Thyroid gland (tissue), 4 donors: ENCODE results near the gene CENPVL3. TPM values are rescaled to one million over a fixed set of nuclear protein-coding genes. Genes with fewer than 3 reads are reported as not detected.
"Not testable (repeated sequence)": the region's sequence is repeated elsewhere in the genome, so short reads cannot be mapped to it uniquely, and the experiment has no call there.

Experiments used
- DNase-seq, 2 donors: peaks; one replicate each; pipeline ENCODE4 v3.0.0-alpha.2; 2019
- H3K27ac ChIP-seq, 3 donors: fragments of 200-600 bp; sonication (generic); 1 replicate in 2 of 3; 2 replicates in 1 of 3; pipeline ENCODE4 v1.5.1; 2016 to 2019; ENCODE audit warnings: mild to moderate bottlenecking in 1 of 3, moderate library complexity in 1 of 3
- H3K27me3 ChIP-seq: fragments of 200-600 bp; sonication (generic); one replicate; pipeline ENCODE4 v1.5.1; 2019
- H3K36me3 ChIP-seq, 2 donors: fragments of 200-600 bp; sonication (generic); one replicate each; pipeline ENCODE4 v1.5.1; 2016 to 2019
- H3K4me1 ChIP-seq, 2 donors: fragments of 200-600 bp; sonication (generic); one replicate each; pipeline ENCODE4 v1.5.1; 2017 to 2019
- H3K4me3 ChIP-seq, 3 donors: fragments of 200-600 bp; sonication (generic); replicated peaks in 1 of 3; 1 replicate in 2 of 3; 2 replicates in 1 of 3; pipeline ENCODE4 v1.5.1; 2016; ENCODE audit warnings: mild to moderate bottlenecking in 1 of 3
- H3K9me3 ChIP-seq: fragments of 200-600 bp; sonication (generic); one replicate; pipeline ENCODE4 v1.5.1; 2017
- POLR2A ChIP-seq, 2 donors: fragments of 450-650 bp; IDR thresholded peaks; one replicate each; pipeline ENCODE4 v1.6.1; 2017; ENCODE audit warnings: antibody characterized with exemption in 2 of 2, mild to moderate bottlenecking in 2 of 2, moderate library complexity in 1 of 2
- WGBS, 2 donors: methylation state at CpG; one replicate each; pipeline ENCODE4 v1.1.5; 2017; 5-methylcytosine and 5-hydroxymethylcytosine counted together
- intact Hi-C: fragments of 100-400 bp; cut with DNase I; formaldehyde crosslinking; loops from one replicate; pipeline ENCODE4 v1.15.1; 2023
- total RNA-seq, 4 donors: library from RNA; depleted of rRNA; stranded (reverse); fragments of >200 nt; gene quantifications; one replicate each; pipeline ENCODE4 v1.2.3, GENCODE V29; 2016
- TF ChIP-seq, protein P1 (sequence below), 6 experiments: fragments of 200-600 bp in 3 of 6; fragments of 450-650 bp in 3 of 6; sonication (generic) in 3 of 6; IDR thresholded peaks; one replicate each; pipeline ENCODE4 v1.5.1; 2016 to 2019; ENCODE audit warnings: antibody characterized with exemption in 6 of 6, mild to moderate bottlenecking in 2 of 6, inconsistent platforms in 1 of 6, moderate library complexity in 1 of 6

Gene CENPVL3
- total RNA-seq, result not detected

DNA sequence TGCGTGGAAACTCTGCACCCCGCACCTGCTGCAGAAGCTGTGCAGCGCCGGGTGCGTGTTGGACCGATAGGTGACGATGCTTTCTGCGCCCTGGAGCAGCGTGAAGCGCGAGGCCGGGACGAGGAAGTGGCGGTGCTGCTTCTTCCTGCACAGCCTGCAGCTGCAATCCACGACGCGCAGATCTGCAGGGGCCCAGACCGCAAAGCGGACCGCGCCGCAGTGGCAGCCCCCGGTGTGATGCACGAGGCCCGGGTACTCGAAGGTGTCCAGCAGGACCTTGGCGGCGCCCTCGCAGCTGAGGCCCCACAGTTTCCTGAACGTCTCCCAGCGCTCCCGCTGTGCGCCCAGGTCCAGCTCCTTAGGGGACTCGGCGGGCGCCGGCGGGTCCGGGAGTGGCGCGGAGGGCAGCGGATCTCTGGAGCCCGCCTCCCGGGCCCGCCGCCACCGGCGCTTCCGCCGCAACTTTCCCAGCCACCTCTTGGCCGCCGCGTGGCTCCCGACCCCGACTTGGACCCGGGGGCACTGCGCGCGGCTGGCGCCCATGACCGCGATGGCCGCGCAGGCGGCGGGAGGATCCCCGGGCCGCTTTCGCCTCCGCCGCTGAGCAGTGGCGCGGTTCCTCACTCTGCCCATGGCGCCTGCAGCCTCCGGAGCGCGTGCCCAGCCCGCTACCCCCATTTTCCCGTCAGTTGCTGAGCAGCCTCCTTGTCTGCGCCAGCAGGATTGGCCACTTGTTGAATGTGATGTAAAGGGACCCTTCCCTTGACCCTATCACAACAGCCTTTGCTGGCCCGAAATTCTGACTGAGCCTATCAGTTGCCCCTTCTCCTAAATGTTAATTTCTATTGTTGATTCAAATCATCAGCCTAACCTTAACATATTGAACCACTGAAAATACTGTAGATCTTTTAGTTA lies at the start of gene CENPVL3:
CENPVL3 (minus strand) TSS at position 672 of the 915 bp plus-strand sequence; CDS start at position 633, 39 bp downstream.
- intact Hi-C loops, H3K36me3 ChIP-seq, H3K4me3 ChIP-seq, H3K27ac ChIP-seq, H3K4me1 ChIP-seq, H3K9me3 ChIP-seq, DNase-seq, H3K27me3 ChIP-seq: not testable (repeated sequence)
- 0 to 11% methylated on average over 1 to 7 of the region's 81 CpGs for WGBS, 2 donors

DNA sequence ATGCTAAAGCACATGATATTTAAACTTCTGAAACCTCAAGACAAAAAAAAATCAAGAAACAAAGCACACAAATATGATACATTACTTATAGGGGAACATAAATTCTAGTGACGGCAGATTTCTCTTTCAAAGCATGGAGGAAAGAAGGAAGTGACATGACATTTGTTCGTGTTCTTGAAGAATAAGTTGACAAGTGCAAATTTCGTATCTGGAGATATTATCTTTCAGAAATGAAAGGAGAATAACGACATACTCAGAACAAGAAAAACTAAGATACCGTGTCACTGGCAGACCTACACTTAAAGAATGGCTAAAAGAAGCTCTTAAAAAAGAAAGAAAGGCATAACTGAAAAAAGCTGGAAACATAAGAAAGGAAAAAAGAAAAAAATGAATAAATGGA lies 47.3 kb upstream of the CENPVL3 start:
- TF ChIP-seq, protein P1, sequence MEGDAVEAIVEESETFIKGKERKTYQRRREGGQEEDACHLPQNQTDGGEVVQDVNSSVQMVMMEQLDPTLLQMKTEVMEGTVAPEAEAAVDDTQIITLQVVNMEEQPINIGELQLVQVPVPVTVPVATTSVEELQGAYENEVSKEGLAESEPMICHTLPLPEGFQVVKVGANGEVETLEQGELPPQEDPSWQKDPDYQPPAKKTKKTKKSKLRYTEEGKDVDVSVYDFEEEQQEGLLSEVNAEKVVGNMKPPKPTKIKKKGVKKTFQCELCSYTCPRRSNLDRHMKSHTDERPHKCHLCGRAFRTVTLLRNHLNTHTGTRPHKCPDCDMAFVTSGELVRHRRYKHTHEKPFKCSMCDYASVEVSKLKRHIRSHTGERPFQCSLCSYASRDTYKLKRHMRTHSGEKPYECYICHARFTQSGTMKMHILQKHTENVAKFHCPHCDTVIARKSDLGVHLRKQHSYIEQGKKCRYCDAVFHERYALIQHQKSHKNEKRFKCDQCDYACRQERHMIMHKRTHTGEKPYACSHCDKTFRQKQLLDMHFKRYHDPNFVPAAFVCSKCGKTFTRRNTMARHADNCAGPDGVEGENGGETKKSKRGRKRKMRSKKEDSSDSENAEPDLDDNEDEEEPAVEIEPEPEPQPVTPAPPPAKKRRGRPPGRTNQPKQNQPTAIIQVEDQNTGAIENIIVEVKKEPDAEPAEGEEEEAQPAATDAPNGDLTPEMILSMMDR (IDR thresholded peaks at IDR 0.05), result no peak
- TF ChIP-seq POLR2A (IDR thresholded peaks at IDR 0.05), result no peak
- H3K27ac ChIP-seq, result no peak overlapping the region
- no peak overlapping the region for H3K4me3 ChIP-seq
- DNase-seq, result no peak
- no peaks in the 10 kb centered on the region for H3K9me3 ChIP-seq
- intact Hi-C loops, result no loop called here
- no peaks in the 10 kb centered on the region for H3K27me3 ChIP-seq
- H3K36me3 ChIP-seq, result no peaks in the 10 kb centered on the region
- no peaks in the 10 kb centered on the region for H3K4me1 ChIP-seq
- 40 to 56% methylated on average over 5 of the region's 5 CpGs for WGBS, 2 donors

DNA sequence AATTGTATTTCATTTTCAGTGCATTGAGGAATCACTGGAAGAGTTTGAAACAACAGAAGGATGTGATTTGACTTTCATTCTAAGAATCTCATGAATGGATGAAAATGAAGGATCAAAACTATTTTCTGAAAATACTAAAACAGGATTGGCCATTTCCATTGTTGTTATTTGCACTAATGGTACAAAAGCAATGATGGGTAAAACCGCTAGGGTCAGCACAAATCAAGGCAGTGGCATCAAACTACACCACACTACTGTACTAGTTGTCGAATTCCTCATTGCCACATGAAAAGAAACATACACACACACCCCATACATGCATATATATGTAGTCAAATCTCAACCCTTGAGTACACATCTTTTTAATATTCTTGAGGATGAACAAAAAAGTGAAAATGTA lies 24.7 kb upstream of the CENPVL3 start:
- Histone ChIP-seq H3K36me3 (no peaks in the 10 kb centered on the region), H3K9me3 (no peaks in the 10 kb centered on the region), H3K4me1 (no peaks in the 10 kb centered on the region), H3K4me3 (no peak overlapping the region), H3K27ac (no peak overlapping the region), H3K27me3 (peaks cover 2% of the 10 kb centered on the region)
- WGBS, 2 donors, result 74 to 88% methylated on average over 2 of the region's 2 CpGs
- TF ChIP-seq, protein P1 (IDR thresholded peaks at IDR 0.05), result no peak
- no peak for TF ChIP-seq POLR2A (IDR thresholded peaks at IDR 0.05)
- no peak for DNase-seq
- intact Hi-C loops, result no loop called here

DNA sequence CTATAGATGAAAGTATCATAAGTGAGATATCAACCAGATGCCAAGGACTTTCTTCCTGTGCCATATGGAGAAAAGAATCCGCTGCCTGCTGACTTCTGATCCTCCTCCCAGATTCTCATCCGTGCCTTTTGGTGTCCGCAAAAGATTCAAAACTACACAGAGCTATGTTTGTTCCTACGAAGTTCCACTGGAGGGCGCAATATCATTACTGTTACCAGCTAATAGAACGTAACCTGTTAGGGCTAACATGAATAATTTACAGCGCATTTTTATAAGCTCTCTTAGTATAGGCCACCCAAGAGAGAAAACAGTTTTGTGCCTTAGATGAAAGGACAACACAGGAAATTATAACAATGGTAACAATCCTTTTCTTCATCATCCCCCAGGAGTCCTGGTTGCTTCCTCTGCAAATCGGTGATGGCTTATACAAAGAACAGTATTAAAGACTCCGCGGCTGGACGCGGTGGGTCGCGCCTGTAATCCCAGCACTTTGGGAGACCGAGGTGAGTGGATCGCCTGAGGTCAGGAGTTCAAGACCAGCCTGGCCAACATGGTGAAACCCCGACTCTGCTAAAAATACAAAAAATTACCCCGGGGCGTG lies 22.8 kb upstream of the CENPVL3 start:
- Histone ChIP-seq H3K4me1 (no peaks in the 10 kb centered on the region), H3K4me3 (no peak overlapping the region), H3K9me3 (no peaks in the 10 kb centered on the region), H3K36me3 (no peaks in the 10 kb centered on the region), H3K27ac (no peak overlapping the region), H3K27me3 (peaks cover 2% of the 10 kb centered on the region)
- DNase-seq, result no peak
- intact Hi-C loops, result no loop called here
- WGBS, 2 donors, result 28 to 33% methylated on average over 19 of the region's 19 CpGs
- TF ChIP-seq, protein P1 (IDR thresholded peaks at IDR 0.05), result peak in 1 of 6 experiments; percentile 11
- no peak for TF ChIP-seq POLR2A (IDR thresholded peaks at IDR 0.05)

DNA sequence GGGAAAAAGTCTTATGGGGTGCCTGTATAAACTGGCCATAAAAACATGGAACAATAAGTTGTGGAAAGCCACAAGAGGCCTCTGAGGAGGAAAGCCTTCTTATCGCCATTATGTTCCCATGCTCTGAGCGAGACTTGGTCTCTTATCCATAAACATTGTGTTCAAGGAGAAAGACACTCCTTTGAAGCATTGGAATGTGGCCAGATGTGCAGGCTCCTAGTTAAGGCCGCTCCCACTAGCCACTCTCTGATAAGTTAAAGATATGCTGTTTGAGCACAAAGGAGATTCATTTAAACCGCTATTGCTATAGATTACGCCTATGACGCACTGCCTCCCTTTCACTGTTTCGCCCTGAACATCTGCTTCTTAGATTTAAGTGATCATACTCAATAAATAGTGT lies 17.8 kb upstream of the CENPVL3 start:
- H3K27me3 ChIP-seq, H3K4me3 ChIP-seq, H3K36me3 ChIP-seq, H3K27ac ChIP-seq, H3K4me1 ChIP-seq, DNase-seq, H3K9me3 ChIP-seq, intact Hi-C loops: not testable (repeated sequence)
- whole genome bisulfite sequencing, 2 donors, result 87 to 96% methylated on average over 6 to 7 of the region's 7 CpGs
